GM18499 (cell line): Measurements from ENCODE around the gene YEATS4.
"Not testable (repeated sequence)": the region's sequence is repeated elsewhere in the genome, so short reads cannot be mapped to it uniquely, and the experiment has no call there.

Source experiments
- ATAC-seq: cut with Tn5 transposase; IDR thresholded peaks from one replicate; pipeline ENCODE4 v1.9.1; 2021; ENCODE audit warnings: moderate number of reproducible peaks; ENCODE audit not compliant: insufficient read depth, unreplicated experiment

YEATS4 gene

GRCh38 chr12:69359531-69360347, at the start of gene YEATS4:
TSS of gene YEATS4 (plus strand) at chr12:69359743. CDS start at chr12:69359973, 230 bp downstream.
- ATAC-seq, result peak; percentile 63

- no peak for ATAC-seq
Observed at GRCh38 chr12:69313209-69313608, 46.3 kb upstream of the YEATS4 start.

GRCh38 chr12:69316784-69317183, 42.8 kb upstream of the YEATS4 start:
- not testable (repeated sequence) for ATAC-seq

GRCh38 chr12:69317233-69317632, 42.3 kb upstream of the YEATS4 start:
- not testable (repeated sequence) for ATAC-seq

- no peak for ATAC-seq
Observed at GRCh38 chr12:69318225-69318624, 41.3 kb upstream of the YEATS4 start.

- ATAC-seq, result no peak
Observed at GRCh38 chr12:69321351-69321750, 38.2 kb upstream of the YEATS4 start.

GRCh38 chr12:69324797-69325466, 34.6 kb upstream of the YEATS4 start:
- peak; percentile 96 for ATAC-seq

- no peak for ATAC-seq
Observed at GRCh38 chr12:69328426-69328825, 31.1 kb upstream of the YEATS4 start.

GRCh38 chr12:69329669-69330428, 29.7 kb upstream of the YEATS4 start:
- ATAC-seq, result no peak

GRCh38 chr12:69330475-69331473, 28.8 kb upstream of the YEATS4 start:
- peak; percentile 38 for ATAC-seq

- no peak for ATAC-seq
Observed at GRCh38 chr12:69331519-69331908, 28.0 kb upstream of the YEATS4 start.

- no peak for ATAC-seq
Observed at GRCh38 chr12:69331909-69332684, 27.4 kb upstream of the YEATS4 start.

GRCh38 chr12:69332815-69333358, 26.7 kb upstream of the YEATS4 start:
- ATAC-seq, result no peak

GRCh38 chr12:69334158-69334557, 25.4 kb upstream of the YEATS4 start:
- no peak for ATAC-seq

GRCh38 chr12:69337311-69338090, 22.0 kb upstream of the YEATS4 start:
- ATAC-seq, result no peak

GRCh38 chr12:69338120-69338859, 21.3 kb upstream of the YEATS4 start:
- no peak for ATAC-seq

GRCh38 chr12:69338936-69339335, 20.6 kb upstream of the YEATS4 start:
- ATAC-seq, result no peak
